Duodenal mucosa (tissue), 2 donors: ENCODE data around the gene KCNQ5.

Source experiments
- H3K27ac ChIP-seq: one replicate; pipeline ENCODE4 v1.7.0; 2013; ENCODE audit warnings: low read depth, low read length
- H3K27me3 ChIP-seq, 2 donors: one replicate each; pipeline ENCODE4 v1.7.0; 2013; ENCODE audit warnings: low read length in 2 of 2, control low read depth in 1 of 2; ENCODE audit not compliant: insufficient read depth in 2 of 2, control insufficient read depth in 1 of 2
- H3K36me3 ChIP-seq, 2 donors: one replicate each; pipeline ENCODE4 v1.7.0; 2013; ENCODE audit warnings: low read length in 2 of 2, control low read depth in 1 of 2; ENCODE audit not compliant: insufficient read depth in 2 of 2, control insufficient read depth in 1 of 2
- H3K4me1 ChIP-seq, 2 donors: one replicate each; pipeline ENCODE4 v1.7.0; 2013; ENCODE audit warnings: low read length in 2 of 2, control low read depth in 1 of 2; ENCODE audit not compliant: insufficient read depth in 2 of 2, control insufficient read depth in 1 of 2
- H3K4me3 ChIP-seq, 2 donors: one replicate each; pipeline ENCODE4 v1.7.0; 2013; ENCODE audit warnings: low read length in 2 of 2, low read depth in 1 of 2
- H3K9ac ChIP-seq, 2 donors: one replicate each; pipeline ENCODE4 v1.7.0; 2013; ENCODE audit warnings: low read length in 2 of 2, low read depth in 1 of 2
- H3K9me3 ChIP-seq, 2 donors: one replicate each; pipeline ENCODE4 v1.7.0; 2013; ENCODE audit warnings: low read length in 2 of 2, control low read depth in 1 of 2; ENCODE audit not compliant: control insufficient read depth in 1 of 2

Gene KCNQ5

GRCh38 chr6:72947534-72947933 lies 325.7 kb downstream of the KCNQ5 start:
- H3K36me3 ChIP-seq: no peaks in the 10 kb centered on the region
- H3K27me3 ChIP-seq: no peaks in the 10 kb centered on the region
- no peak overlapping the region for H3K9ac ChIP-seq
- no peaks in the 10 kb centered on the region for H3K9me3 ChIP-seq
- no peak overlapping the region for H3K4me3 ChIP-seq
- H3K27ac ChIP-seq: no peak overlapping the region
- H3K4me1 ChIP-seq: no peaks in the 10 kb centered on the region

- H3K4me1 ChIP-seq: no peaks in the 10 kb centered on the region
- no peaks in the 10 kb centered on the region for H3K27me3 ChIP-seq
- no peaks in the 10 kb centered on the region for H3K36me3 ChIP-seq
- H3K9me3 ChIP-seq: no peaks in the 10 kb centered on the region
- H3K4me3 ChIP-seq: no peak overlapping the region
- H3K9ac ChIP-seq: no peak overlapping the region
- H3K27ac ChIP-seq: no peak overlapping the region
Observed at GRCh38 chr6:72948153-72948552, 326.3 kb downstream of the KCNQ5 start.

GRCh38 chr6:72950114-72950860 lies 328.4 kb downstream of the KCNQ5 start:
- Histone ChIP-seq H3K4me3 (no peak overlapping the region), H3K9me3 (no peaks in the 10 kb centered on the region), H3K4me1 (no peaks in the 10 kb centered on the region), H3K36me3 (no peaks in the 10 kb centered on the region), H3K27me3 (no peaks in the 10 kb centered on the region), H3K27ac (no peak overlapping the region), H3K9ac (no peak overlapping the region)

- Histone ChIP-seq H3K27ac (no peak overlapping the region), H3K9me3 (no peaks in the 10 kb centered on the region), H3K27me3 (no peaks in the 10 kb centered on the region), H3K9ac (no peak overlapping the region), H3K36me3 (no peaks in the 10 kb centered on the region), H3K4me1 (no peaks in the 10 kb centered on the region), H3K4me3 (no peak overlapping the region)
Observed at GRCh38 chr6:72952808-72953630, 331.2 kb downstream of the KCNQ5 start.

GRCh38 chr6:72953971-72954381 lies 332.1 kb downstream of the KCNQ5 start:
- H3K27me3 ChIP-seq: no peaks in the 10 kb centered on the region

GRCh38 chr6:72954716-72955115 lies 332.9 kb downstream of the KCNQ5 start:
- Histone ChIP-seq H3K4me1 (no peaks in the 10 kb centered on the region), H3K36me3 (no peaks in the 10 kb centered on the region), H3K27me3 (no peaks in the 10 kb centered on the region), H3K4me3 (no peak overlapping the region), H3K9ac (no peak overlapping the region), H3K9me3 (no peaks in the 10 kb centered on the region), H3K27ac (no peak overlapping the region)

More at GRCh38 chr6:72953971-72954381, 332.1 kb downstream of the KCNQ5 start:
- Histone ChIP-seq H3K27ac (no peak overlapping the region), H3K9ac (no peak overlapping the region), H3K9me3 (no peaks in the 10 kb centered on the region), H3K4me3 (no peak overlapping the region), H3K36me3 (no peaks in the 10 kb centered on the region), H3K4me1 (no peaks in the 10 kb centered on the region)

- no peaks in the 10 kb centered on the region for H3K9me3 ChIP-seq
- no peaks in the 10 kb centered on the region for H3K4me1 ChIP-seq
- no peak overlapping the region for H3K4me3 ChIP-seq
- H3K9ac ChIP-seq: no peak overlapping the region
- H3K27me3 ChIP-seq: no peaks in the 10 kb centered on the region
- H3K27ac ChIP-seq: no peak overlapping the region
- H3K36me3 ChIP-seq: no peaks in the 10 kb centered on the region
Observed at GRCh38 chr6:72955666-72956065, 333.8 kb downstream of the KCNQ5 start.

GRCh38 chr6:72956272-72956671 lies 334.4 kb downstream of the KCNQ5 start:
- Histone ChIP-seq H3K9me3 (no peaks in the 10 kb centered on the region), H3K4me3 (no peak overlapping the region), H3K27me3 (no peaks in the 10 kb centered on the region), H3K9ac (no peak overlapping the region), H3K36me3 (no peaks in the 10 kb centered on the region), H3K27ac (no peak overlapping the region), H3K4me1 (no peaks in the 10 kb centered on the region)

- Histone ChIP-seq H3K4me3 (no peak overlapping the region), H3K4me1 (no peaks in the 10 kb centered on the region), H3K36me3 (no peaks in the 10 kb centered on the region), H3K9ac (no peak overlapping the region), H3K27ac (no peak overlapping the region), H3K9me3 (no peaks in the 10 kb centered on the region), H3K27me3 (no peaks in the 10 kb centered on the region)
Observed at GRCh38 chr6:72959821-72960220, 338.0 kb downstream of the KCNQ5 start.

- Histone ChIP-seq H3K36me3 (no peaks in the 10 kb centered on the region), H3K9ac (no peak overlapping the region), H3K9me3 (no peaks in the 10 kb centered on the region), H3K4me3 (no peak overlapping the region), H3K27me3 (no peaks in the 10 kb centered on the region), H3K27ac (no peak overlapping the region), H3K4me1 (no peaks in the 10 kb centered on the region)
Observed at GRCh38 chr6:72963946-72964345, 342.1 kb downstream of the KCNQ5 start.
